ENCODE measurements around the gene RABEP1.
A peak's percentile ranks its signal among the peaks of the same experiment; 100 is the strongest.

The RABEP1 gene

DNA sequence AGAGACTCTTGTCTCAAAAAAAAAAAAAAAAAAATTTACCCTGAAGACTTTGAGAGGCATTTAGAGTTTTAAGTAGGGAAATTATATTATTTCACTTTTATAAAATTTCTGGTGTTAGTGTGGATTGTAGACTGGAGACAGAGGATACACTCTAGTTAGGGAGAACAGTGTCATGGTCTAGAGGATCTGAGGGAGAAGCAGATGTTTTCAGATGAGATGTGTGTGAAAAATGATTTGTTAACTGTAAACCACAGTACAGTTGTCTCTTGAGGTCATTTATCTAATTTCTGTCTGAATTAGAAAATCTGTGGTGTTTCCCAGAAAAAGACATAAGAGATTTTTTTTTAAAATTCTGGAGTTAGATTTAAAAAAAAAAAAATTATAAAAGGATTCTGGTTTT is 82.6 kb downstream of the RABEP1 start:
- DNase-seq: no peak

DNA sequence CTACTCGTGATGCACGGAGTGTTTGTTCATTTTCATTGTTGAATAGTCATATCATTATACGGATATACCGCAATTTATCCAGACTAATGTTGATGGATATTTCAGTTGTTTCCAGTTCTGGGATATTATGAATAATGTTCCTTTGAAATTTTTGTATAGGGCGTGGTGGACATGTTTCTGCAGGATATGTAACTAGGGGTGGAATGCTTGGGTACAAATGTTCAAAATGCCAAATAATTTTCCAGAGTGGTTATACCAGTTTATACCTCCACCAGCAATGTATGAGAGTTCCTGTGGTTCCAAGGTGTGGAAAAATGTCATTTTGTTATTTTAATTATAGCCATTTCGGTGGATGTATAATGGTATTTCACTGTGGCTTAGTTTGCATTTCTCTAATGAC is 83.7 kb downstream of the RABEP1 start:
- DNase-seq: no peak

DNA sequence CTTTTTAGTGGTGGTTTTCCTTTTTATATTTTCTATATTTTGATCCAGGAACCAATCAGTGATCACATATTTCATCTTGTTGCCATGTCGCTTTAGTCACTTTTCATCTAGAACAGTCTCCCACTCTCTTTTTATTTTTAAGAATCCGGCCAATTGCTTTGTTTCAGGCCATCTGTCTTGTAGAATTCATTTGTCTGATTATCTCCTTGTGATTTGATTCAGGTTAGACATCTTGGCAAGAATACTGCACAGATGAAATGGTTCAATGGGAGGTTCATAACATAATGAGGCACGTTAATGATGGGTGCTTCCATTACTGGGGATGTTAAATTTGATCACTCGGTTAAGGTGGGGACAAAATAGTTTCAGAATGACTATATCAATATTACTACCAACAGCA is 88.3 kb downstream of the RABEP1 start:
- DNase-seq: no peak

DNA sequence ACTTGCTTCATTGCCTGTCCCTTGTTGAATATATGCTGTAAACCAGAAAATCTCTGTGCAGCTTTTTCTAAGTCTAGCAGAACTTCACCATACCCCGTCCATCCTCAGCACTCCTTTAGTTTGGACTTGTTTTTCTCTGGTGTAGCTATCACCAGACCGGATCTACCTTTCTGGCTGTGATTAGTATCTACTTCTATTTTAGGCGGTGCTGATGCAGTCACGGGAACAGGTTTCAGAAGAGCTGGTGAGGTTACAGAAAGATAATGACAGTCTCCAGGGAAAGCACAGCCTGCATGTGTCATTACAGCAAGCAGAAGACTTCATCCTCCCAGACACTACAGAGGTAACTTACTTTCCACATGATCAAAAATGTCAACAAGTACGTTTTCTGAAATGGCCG is 91.0 kb downstream of the RABEP1 start:
- no peak for DNase-seq

DNA sequence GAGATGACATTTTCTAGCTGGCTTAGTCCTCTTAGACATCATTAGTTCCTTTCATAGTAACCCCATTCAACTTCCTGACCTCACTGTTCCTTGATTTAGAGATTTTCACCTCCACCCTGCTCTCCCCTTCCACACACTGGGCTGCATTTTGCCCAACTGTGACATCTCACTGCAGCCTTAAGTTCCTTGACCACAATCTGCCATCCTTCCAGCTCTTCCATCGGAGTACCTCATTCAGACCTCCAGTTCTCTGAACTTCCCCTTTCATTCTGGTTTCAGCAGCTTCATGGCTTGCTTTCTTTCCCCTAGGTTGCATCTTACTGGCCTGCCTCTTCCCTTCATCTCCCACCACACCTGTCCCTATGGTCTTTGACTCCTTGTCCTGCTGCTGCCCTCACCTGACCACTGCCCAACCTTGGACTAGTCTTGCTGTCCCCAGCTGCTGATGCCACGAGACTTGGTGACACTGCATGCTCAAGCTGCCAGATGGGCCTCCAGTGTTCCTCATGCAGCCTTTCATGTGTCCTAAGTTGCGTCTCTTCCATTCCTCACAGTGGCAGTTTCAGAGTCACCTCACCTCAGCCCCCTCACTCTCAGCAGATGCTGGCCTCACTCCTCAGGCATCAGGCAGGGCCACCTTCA is 96.6 kb downstream of the RABEP1 start:
- DNase-seq: no peak

DNA sequence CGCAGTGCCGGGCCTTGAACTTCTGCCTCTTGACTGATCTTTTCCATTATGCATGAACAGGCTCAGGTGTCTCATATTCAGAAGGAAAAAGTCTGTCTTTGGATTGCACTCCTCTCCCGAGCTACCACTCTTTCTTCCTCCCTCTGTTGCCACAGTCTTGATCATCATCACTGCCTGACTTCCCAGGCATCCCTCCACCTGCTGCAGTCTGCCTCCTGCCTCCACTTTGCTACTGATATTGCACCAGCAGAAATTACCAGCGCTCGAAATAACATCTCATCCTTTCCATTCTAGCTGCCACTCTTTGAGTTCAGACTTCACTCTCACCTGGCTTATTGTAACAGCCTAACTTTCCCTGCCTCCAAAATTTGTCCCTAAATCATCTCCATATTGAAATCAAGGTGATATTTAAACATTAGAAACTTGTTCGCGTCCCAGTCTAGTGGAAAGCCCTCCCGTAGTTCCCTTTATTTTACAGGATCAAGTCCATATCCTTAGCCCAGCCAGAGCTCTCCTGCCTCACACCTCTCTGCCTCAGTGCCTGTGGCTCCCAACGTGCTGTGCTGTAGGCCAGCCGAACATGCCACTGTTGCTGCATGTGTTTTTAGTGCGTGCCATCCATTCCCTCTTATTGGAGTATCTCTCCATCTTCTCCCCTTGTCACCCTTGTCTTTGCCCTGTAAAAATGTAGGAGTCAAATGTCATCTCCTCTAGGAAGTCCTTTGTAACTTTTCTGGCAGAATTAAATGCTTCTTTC is 97.4 kb downstream of the RABEP1 start:
- DNase-seq: no peak

DNA sequence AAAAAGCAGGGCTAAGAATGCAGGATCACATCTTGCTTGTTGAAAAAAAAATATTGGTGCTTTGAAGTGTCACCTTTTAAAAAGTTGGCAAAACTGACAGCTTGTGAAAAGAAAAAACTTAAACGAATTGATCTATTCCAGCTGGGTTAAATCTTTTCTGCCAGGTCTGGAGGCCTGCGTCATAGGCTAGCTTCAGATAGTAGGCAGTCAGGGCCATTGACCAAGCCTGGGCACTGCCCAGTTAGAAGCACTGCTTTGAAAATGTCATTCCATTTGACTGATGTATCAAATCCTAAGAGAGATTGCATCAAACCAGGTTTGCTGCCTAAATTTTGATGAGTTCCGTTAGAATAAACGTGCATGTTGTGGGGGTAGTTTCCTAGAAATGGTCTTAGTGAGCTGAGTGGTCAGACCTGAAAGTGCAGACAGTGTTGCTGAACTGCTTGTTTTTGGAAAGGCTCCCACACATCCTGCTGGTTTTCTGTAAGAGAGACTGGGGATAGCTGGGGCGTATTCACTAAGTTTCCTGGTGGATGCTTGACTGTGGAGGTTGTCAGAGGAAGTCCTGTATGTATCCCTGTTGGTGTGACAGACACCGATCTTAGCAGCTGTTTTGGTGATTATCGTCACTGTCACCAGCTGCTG is 98.5 kb downstream of the RABEP1 start:
- no peak for DNase-seq

DNA sequence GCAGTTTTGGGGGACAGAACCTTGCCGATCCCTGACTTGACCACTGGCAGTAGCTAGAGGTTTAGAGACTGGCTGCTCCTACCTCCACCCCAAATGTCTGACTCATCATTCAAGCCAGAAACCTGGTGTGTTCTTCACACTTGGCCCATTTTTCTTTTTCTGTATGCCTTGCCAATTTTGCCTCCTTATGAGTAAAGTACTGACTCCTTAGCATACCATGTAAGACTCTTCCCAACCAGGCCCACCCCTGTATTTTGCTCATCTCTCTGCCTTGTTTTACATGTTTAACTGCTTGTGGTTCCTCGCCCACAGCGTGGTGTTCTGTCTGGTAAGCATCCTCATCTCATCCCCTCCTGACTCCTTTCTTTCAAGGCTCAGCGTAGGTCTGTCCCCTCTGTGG is 99.5 kb downstream of the RABEP1 start:
- DNase-seq: no peak

DNA sequence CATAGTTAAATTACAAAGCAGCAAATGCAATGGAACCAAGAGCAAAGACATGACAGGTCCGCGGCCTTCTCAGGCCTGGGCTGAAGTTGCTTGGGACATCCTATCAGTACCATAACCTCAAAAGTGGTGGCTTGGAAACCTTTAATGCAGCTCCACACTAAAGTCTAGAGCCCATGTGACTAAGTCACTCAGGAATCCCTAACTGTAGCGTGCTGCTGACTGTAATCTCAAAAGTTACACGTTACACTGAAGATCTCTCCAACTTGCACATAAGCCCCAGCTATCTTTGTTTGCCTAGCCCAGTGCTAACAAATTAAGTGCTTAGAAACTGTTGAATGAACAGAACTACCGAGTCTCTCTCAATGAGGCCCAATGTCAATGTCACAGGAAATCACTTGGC is 109.6 kb downstream of the RABEP1 start:
- DNase-seq: no peak

DNA sequence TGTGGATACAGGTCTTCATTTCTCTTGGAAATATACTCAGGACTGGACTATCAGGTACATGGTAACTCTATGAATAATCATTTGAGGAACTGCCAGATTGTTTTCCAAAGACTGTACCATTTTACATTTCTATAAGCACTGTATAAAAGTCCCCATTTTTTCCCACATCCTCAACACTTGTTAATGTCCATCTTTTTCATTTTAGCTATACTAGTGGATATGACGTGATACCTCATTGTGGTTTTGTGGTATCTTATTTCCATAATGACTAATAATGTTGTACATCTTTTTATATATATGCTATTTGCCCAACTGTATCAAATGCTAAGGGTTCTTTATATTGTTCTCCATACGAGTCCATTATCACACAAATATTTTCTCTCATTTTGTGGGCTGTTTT is 114.5 kb downstream of the RABEP1 start:
- DNase-seq: peak in 1 of 3 donors; percentile 5

DNA sequence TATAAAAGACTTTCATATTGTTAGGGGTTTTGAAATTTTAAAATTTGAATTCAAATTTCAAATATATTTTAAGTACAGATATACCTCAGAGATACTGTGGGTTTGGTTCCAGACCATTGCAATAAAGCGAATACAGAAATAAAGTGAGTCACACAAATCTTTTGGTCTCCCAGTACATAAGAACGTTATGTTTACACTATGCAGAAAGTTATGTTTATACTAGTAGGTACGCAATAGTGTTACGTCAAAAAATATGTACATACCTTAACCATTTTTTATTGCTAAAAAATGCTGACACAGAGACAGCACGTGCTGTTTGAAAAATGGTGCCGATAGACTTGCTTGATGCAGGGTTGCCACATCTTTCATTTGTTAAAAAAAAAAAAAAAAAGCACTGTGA is 117.7 kb downstream of the RABEP1 start:
- no peak for DNase-seq

DNA sequence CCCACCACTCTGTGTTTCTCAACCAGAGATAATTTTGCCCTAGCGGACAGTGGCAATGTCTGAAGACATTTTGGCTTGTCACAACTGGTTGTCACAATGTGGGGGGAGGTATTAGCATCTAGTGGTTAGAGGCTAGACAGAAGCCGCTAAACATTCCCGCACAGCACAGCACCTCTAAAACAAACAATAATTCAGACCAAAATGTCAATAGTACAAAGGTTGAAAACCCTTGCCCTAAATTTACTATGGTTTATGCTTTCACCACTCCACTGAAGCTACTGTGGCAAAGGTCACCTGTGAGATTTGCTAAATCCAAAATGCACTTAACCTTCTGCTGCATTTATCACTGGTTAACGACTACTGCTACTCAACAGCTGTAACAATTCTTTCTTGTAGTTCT is 123.3 kb downstream of the RABEP1 start:
- DNase-seq: no peak

DNA sequence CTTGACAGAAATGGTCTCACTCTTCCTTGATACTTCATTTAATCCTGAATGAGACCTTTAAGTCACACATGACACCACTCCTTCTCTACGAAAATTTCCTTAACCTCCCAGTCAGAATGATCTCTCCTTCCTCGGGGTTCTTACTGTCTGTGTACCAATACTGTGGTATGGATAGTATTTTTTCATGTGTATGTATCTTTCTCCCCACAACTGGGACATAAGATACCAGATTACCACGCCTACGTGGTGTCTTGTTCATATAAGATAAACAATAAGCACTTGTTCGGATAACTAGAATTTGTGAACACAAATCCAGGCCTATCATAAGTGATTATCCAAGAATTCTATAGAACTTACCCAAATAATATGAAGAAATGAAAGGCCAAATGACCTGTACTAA is 126.1 kb downstream of the RABEP1 start:
- no peak for DNase-seq

DNA sequence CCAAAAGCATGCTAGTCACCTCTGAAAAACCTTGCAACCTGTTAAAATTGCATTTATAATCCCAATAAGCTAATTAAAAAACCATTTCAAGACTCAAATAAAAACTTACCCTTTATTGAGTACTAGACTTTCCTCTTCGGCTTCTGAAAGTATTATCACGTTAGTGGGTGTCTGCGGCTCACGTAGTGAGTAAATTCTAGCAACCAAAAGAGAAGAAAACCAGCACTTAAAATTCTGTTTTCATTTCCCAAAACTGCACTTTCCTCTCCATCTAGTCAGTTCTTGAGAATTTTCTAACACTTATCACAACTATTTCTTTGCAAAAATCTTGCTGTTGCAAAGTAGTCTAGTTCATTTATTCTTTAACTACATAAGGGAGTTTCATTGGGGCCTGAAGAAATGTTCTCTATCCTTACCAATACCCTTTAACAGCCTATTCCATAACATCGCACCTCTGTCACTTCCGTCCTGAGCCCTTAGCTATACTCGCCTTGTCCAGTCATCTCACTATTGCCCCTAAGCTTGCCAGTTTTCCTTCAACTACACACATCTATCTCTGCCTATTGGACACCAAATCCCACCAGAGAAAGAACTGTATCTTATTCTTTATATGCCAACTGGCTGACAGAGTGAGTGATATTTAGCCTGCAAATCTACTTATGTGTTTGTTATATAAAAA is 128.6 kb downstream of the RABEP1 start:
- no peak for DNase-seq

DNA sequence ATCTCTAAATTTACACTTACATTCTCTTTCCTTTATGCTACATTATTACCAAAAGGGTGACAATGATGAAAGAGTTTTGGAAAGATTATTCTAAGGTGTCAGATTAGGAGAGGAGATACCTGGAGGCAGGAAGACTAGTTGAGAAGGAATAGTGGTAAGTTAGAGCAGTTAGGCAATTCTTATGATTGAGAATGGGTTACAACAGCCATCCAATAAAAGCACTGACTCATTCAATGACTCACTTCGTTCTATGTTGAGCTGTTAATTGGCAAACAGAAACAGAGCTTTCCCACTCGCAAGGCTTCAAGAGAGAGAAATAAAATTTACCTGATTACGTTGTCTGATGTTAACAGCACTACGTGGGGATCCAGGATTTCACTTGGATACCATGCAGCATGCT is 131.6 kb downstream of the RABEP1 start:
- DNase-seq: peak; percentile 44 to 77 (median 74)

DNA sequence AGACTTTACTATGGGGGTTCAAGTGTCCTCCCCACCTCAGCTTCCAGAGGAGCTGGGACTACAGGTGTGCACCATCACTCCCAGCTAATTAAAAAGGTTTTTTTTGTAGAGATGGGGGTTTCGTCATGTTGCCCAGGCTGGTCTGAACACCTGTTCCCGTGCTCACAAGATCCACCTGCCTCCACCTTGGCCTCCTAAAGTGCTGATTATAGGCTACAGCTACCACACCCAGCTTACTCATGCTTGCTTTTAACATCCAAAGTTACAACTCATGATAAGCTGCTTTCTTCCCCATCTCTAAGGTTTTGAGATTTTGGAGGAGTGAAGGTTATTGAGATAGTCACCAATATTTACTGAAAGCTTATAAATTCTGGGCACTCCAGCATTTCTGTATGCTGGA is 134.8 kb downstream of the RABEP1 start:
- no peak for DNase-seq

DNA sequence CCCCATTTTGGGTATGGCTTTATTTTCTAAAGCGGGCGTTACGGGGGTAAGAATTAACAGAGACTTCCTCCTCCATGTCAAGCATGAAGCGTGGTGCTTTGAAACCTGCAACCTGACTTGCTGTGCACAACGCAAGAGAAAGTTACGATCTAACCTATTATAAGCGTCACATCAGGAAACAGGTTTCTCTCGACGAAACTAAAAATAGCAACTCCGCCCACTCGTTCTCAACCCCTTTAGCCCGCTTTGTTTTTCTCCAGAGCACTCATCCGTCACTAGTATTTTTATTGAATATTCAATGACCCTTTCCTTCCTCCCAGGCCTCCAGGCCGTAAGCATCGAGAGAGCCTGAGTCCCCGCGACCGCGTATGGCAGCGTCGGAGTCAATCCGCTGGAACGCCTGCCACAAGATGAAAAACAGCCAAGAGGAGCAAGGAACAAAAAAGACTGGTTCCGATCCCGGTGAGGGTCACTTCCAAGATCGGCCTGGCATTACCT is 136.8 kb downstream of the RABEP1 start:
- DNase-seq: peak; percentile 49 to 63 (median 53)

DNA sequence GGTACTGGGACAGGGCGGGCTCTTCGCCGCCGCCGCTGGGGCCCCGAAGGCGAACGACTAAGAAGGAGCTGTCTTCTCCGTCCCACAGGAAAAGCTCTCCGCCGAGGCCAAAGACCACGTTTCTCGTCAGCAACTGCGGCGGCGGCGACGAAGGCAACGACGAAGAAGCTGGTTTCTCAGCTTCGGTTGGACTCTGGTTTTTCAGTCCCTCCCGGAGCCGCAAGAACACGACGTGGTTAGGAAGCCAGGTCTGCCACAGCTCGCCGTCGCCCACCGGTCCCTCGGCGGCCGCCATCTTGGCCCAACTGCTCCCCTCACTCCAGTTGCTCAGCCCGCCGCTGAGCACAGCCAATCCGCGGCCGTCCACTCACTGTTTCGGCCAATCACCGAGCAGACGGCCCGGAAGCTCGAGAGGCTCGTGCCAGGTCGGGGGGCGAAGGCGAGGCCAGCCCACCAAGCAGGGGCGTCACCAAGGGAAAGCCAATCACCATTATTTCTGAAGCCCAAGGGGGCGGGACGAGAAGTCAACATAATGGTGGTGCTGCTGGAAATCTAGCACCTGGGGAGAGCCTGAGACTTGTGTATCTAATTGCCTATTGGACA is 137.4 kb downstream of the RABEP1 start, which contains the start of gene NUP88:
Gene NUP88 (minus strand): TSS at position 307 of the 603 bp plus-strand sequence. CDS start 12 bp downstream, at position 295.
- peak; percentile 94 to 98 (median 96) for DNase-seq

DNA sequence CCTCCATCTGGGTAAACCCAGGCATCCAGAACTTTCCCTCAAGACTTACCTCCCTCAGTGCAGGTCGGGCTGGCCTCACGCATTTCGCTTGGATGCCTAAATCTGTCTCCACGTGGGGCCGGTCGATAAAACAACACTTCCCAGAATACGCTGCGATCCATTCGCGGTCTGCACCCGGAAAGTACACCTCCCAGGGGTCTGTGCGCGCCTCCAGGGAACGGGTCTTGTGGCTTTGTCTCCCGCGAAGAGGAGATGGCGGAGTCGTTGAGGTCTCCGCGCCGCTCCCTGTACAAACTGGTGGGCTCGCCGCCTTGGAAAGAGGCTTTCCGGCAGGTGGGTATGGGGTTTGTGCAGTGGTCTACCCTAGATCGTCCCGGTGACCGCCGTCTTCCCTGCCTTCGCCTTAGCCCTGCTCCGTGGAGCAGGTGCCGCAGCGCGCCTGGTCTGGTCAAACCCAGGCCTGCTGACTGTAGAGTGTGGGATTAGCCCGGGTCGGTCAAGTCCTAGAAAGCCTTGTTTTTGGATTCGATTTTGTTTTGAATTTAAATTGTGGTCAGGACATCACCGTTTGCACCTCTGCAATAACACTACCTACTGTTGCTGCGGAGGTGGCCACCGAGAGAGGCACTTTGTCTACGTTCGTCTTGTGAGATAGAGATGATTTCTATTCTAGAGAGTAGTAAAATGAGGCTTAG is 138.0 kb downstream of the RABEP1 start, which contains the start of gene RPAIN:
Gene RPAIN (plus strand): TSS at position 224 of the 695 bp plus-strand sequence. CDS start 29 bp downstream, at position 253.
- peak; percentile 84 to 92 (median 91) for DNase-seq

DNA sequence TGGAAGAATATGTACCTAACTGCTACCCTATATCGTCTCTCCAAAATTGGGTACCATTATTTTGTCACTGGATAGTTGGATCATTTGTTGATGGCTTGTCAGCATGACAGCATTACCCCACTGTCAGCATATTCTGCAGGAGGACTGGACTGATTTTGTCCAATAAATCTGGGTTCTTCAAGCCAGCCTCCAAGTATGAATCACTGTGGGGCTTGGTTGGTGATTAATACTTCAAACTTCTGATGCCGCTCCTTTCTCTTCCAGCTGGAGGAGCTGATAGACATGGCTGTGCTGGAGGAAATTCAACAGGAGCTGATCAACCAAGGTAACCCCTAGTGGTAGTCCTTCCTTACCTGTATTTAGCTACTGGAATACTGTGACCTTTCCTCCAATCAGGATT is 140.4 kb downstream of the RABEP1 start:
- DNase-seq: peak in 1 of 3 donors; percentile 5

DNA sequence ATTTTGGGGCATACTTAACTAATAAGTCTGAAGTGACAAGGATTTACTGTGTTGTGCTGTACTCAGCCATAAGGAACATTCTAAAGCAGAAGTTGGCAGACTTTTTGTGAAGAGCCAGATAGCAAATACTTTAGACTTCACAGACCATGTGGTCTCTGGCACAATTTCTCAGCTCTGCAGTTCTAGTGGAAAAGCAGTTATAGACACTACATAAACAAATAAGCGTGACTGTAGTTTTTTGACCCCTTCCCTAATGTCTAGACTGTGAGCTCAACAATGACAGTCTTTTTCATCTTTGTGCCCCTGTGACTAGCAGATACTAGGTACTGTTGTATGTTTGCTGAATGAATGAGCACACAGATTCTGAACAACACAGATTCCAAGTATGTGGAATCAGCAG is 142.8 kb downstream of the RABEP1 start:
- no peak for DNase-seq

DNA sequence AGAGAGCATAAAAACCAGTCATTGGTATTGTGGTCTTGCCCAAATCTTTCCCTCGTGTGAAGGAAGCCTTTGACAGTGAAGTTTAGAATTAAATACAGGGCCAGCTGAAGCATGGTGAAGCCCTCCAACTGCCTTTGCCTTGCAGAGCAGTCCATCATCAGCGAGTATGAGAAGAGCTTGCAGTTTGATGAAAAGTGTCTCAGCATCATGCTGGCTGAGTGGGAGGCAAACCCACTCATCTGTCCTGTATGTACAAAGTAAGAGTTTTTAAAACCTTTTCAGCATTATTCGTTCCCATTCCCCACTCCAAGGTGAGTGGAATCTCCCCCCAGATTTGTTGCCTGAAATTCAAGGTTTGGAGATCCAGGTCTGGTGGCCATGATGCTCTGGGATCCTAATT is 143.7 kb downstream of the RABEP1 start:
- no peak for DNase-seq
